GM12892 (cell line): ENCODE data around the gene SUSD4.

Source experiments
- POLR2A ChIP-seq: IDR thresholded peaks from 2 replicates; pipeline ENCODE4 v1.6.1; 2011; ENCODE audit warnings: low read depth, low read length, control low read depth
- POLR2AphosphoS5 ChIP-seq: IDR thresholded peaks from 2 replicates; pipeline ENCODE4 v1.6.1; 2011; ENCODE audit warnings: low read depth, low read length, control low read depth
- TAF1 ChIP-seq: IDR thresholded peaks from 2 replicates; pipeline ENCODE4 v1.6.1; 2011; ENCODE audit warnings: low read depth, mild to moderate bottlenecking, control low read depth, low read length, borderline replicate concordance

DNA sequence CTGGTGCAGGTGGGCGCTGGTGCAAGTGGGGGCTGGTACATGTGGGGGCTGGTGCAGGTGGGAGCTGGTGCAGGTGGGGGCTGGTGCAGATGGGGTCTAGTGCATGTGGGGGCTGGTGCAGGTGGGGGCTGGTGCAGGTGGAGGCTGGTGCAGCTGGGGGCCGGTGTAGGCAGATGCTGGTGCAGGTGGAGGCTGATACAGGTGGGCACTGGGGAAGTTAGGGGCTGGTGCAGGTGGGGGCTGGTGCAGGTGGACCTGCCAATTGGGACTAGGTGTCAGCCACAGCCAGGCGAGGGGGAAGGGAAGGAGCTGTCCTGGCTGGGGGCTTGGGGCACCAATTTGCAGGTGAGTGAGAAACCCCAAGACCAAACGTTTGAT is 174.5 kb downstream of the SUSD4 start:
- TF ChIP-seq TAF1 (no peak), POLR2AphosphoS5 (no peak), POLR2A (no peak)
